ENCODE data around the gene FOXJ3. TPM values are rescaled to one million over a fixed set of nuclear protein-coding genes. Genes with fewer than 3 reads are reported as not detected.

The FOXJ3 gene
- total and polyA plus RNA-seq, 2 of the 8 experiments (the other 6 are each of a cell fraction or from before 2014, with no cell fraction given) = 48.6 to 51.9 TPM

GRCh38 chr1:42183210-42183956 is 151.7 kb downstream of the FOXJ3 start (continued):
- TF ChIP-seq CHD7 (IDR thresholded peaks at IDR 0.05; ENCODE audit: insufficient replicate concordance, low read length) (no peak), CHD2 (IDR thresholded peaks at IDR 0.05; ENCODE audit: low read length) (no peak), MAX (IDR thresholded peaks at IDR 0.05) (no peak), POLR2A (IDR thresholded peaks at IDR 0.05; ENCODE audit: control extremely low read depth in 1 of 2, low read depth in 2 of 2, low read length in 2 of 2) (no peak), SIN3A (conservative IDR thresholded peaks at IDR 0.05 in 1 of 2, IDR thresholded peaks at IDR 0.05 in 1 of 2; ENCODE audit: low read depth in 1 of 2, low read length in 2 of 2) (no peak), JUN (IDR thresholded peaks at IDR 0.05; ENCODE audit: low read depth, low read length) (no peak)

All from H1 (cell line).